Stimulated activated CD4-positive, alpha-beta T cell treated with anti-CD3 and anti-CD28 coated beads, Interleukin-1b, Interleukin-23, amount 100 ng/mL, for 1 hour (primary cell): ENCODE data around the gene PITPNM1.
"Not testable (repeated sequence)": the region's sequence is repeated elsewhere in the genome, so short reads cannot be mapped to it uniquely, and the experiment has no call there.

Source experiments
- DNase-seq, 2 donors: peaks; one replicate each; pipeline ENCODE4 v3.0.0-alpha.2; 2020; ENCODE audit warnings: low read depth in 2 of 2

The PITPNM1 gene

GRCh38 chr11:67504950-67505581 is at the start of gene PITPNM1:
Gene PITPNM1 (minus strand): TSS chr11:67505363. CDS start chr11:67504180, 1,183 bp downstream.
- peak; percentile 34 to 51 for DNase-seq

DNA sequence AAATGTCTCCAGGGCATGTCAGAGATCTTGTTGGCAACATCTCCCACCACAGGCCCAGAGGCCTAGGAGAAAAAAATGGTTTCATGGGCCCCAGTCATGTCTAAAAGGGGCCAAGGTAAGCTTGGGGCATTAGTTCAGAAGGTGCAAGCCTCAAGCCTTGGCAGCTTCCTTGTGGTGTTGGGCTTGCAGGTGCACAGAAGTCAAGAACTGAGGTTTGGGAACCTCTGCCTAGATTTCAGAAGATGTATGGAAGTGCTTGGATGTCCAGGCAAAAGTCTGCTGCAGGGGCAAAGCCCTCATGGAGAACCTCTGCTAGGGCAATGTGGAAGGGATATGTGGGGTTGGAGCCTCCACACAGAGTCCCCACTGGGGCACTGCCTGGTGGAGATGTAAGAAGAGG is 46.5 kb upstream of the PITPNM1 start:
- not testable (repeated sequence) for DNase-seq

DNA sequence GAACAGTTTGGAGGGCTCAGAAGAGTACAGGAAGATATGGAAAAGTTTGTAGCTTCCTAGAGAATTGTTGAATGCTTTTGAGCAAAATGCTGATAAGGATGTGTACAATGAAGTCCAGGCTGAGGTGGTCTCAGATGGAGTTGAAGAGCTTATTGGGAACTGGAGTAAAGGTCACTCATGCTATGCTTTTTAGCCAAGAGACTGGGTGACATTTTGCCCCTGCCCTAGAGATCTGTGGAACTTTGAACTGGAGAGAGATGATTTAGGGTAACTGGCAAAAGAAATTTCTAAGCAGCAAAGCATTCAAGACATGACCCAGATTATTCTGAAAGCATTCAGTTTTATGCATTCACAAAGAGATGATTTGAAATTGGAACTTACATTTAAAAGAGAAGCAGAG is 46.0 kb upstream of the PITPNM1 start:
- no peak for DNase-seq

GRCh38 chr11:67548555-67549110 is 43.5 kb upstream of the PITPNM1 start:
- no peak for DNase-seq

DNA sequence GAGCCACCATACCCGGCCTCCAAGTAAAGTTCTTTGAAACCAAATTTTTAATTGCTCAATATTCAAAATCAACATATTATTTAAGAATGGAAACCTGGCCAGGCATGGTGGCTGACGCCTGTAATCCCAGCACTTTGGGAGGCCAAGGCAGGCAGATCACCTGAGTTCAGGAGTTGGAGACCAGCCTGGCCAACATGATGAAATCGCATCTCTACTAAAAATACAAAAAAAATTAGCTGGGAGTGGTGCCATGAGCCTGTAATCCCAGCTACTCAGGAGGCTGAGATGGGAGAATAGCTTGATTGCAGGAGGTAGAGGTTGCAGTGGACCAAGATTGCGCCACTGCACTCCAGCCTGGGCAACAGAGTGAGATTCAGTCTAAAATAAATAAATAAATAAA is 42.9 kb upstream of the PITPNM1 start:
- DNase-seq, result not testable (repeated sequence)

- no peak for DNase-seq
Observed at GRCh38 chr11:67545280-67545679, 40.1 kb upstream of the PITPNM1 start.

GRCh38 chr11:67544616-67545242 is 39.6 kb upstream of the PITPNM1 start:
- no peak for DNase-seq

- no peak for DNase-seq
Observed at GRCh38 chr11:67543585-67543984, 38.4 kb upstream of the PITPNM1 start.

DNA sequence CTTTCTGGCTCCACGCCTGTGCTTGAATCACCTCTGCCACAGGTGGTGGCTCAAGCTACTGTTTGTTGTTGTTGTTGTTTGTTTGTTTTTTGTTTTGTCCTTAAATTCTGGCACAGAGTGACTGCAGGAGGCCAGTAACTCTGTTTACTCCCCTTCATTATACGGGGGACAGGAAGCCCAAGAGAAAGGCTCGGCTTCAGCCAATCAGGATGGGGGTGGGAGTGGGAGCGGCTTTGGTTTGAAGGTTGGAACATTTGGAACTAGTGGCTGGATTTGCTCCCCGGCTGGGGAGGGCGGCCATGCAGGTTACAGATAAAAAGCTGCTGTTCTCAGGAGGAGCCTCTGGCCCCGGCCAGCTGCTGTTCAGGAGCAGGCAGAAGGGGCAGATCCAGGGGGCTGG is 37.8 kb upstream of the PITPNM1 start:
- DNase-seq, result no peak

- DNase-seq, result no peak
Observed at GRCh38 chr11:67542169-67542568, 37.0 kb upstream of the PITPNM1 start.

DNA sequence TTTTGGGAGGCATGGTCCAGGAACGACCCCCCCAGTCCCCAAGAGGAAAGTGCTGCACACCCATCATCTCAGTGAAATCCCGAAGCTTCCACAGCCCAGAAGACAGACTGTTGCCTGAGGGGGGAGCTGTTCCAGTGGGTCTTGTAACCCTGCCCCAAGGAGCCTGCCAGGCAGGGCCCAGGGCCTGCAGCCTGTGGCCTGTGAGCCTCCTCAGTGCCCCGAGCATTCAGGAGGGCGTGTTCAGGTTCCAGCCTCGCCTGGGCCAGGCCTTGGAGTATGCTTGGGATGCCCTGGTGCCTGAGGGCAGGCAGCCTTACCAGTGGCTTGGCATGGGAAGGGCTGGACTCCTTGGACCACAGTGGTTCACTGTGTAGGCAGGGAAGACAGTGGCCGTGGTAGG is 36.0 kb upstream of the PITPNM1 start:
- no peak for DNase-seq

DNA sequence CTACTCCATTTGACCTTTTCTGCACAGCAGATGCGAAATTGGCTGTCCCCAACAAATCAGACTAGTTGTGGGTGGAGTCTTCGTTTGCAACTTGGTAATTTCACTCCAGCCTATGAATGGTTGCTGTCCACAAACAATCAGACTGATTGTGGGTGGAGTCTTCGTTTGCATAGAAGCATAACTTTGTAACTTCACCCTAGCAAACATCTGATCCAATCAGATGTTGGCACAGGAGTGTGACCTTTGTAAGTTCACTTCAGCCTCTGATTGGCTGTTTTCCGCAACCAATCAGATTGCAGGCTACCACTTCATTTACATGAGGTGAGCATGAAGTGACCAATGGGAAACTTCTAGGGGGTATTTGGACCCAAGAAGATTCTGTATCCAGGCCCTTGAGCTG is 34.4 kb upstream of the PITPNM1 start:
- DNase-seq, result no peak

- DNase-seq, result no peak
Observed at GRCh38 chr11:67538823-67539505, 33.8 kb upstream of the PITPNM1 start.

GRCh38 chr11:67538306-67538705 is 33.1 kb upstream of the PITPNM1 start:
- no peak for DNase-seq

DNA sequence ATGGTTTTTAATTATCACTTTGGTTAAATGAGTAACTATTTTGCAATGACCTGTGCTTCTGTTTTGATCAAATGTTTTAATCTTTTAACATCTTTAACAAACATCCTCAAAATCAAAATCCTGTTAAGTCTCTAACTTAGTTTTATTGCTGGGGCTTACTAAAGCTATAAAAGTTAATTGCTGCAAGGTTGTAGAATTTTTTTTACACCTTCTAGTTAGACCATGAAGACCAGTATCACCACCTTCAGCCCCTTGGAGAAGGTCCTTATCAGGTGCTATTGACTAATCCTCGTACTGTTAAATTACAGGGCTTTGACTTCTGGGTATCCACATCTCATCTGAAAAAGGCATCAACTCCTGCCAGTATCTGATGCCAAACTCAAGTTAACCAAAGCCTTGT is 30.4 kb upstream of the PITPNM1 start:
- DNase-seq, result no peak

- DNase-seq, result no peak
Observed at GRCh38 chr11:67534070-67534679, 29.0 kb upstream of the PITPNM1 start.

GRCh38 chr11:67532889-67533288 is 27.7 kb upstream of the PITPNM1 start:
- DNase-seq, result no peak

DNA sequence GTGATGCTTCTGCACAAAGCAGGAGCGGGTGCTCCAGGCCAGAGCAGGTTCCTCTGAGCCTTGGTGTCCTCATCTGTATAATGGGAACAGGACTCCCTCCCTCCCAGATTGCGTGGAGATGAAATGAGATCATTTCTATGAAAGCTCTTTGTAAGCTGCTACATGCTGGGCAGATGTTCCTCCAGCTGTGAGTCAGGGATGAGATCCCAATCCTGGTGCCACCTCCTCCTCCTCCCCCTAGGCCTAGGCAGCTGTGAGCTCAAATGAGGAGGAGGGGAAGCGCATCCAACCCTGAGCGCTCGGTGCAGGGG is 25.1 kb upstream of the PITPNM1 start:
- no peak for DNase-seq

- DNase-seq, result no peak
Observed at GRCh38 chr11:67528376-67528775, 23.2 kb upstream of the PITPNM1 start.

DNA sequence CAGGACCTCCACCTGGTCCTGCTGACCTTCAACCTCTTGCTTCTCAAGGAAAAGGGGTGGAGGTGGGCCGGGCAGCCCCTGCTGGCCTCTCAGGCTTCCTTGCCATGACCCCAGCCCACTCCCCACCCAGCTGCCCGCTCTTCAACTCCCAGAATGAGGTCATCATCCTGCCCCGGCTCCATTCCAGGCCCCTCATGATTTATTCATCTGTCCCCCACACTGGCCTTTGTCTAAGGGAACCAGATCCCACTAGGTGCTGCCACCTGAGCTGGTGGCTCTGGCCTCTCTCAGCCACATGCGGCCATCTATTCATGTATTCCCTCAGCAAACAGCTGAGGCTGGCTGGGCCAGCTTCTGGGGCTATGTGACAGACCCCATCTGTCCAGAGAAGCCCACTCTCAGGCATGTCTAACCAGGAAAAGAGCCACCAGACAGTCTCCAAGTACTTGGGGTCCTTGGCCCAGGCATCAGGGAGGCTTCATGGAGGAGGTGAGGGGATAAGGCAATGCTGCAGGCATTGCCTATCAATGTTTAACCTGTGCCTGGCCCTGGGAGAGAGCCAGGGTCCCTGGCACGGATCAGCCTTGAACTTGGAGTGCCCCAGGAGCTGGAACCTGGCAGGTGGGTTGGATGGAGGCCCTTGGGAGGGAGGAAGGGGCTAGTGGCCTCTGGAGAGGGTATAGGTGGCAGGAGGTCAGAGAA is 20.3 kb upstream of the PITPNM1 start:
- no peak for DNase-seq

DNA sequence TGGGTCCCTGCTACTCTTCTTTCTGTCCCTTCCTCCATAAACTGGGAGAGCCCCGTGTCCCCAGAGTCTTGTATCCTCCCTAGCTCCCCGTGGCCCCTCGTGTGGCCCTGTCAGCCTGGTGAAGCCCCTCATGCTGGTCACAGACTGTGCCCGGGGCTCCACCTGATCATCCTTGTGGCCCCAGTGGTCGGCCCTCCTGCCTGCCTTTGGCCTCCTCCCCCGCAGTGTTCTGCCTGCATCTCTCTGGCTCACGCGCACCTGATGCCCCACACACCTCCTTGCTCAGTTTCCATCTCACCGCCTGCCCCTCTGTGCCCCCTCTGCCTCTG is 19.3 kb upstream of the PITPNM1 start:
- no peak for DNase-seq
